Psoas muscle (tissue), 8 donors: ENCODE data around the gene CHRNB1. TPM values are rescaled to one million over a fixed set of nuclear protein-coding genes. Genes with fewer than 3 reads are reported as not detected.

ENCODE experiments used
- ATAC-seq, 4 donors: fragments of 200-7000 bp; cut with Tn5 transposase; one replicate each; pipeline ENCODE4 v1.9.1; 2020; ENCODE audit warnings: moderate library complexity in 3 of 4, mild to moderate bottlenecking in 2 of 4
- DNase-seq, 2 donors: peaks; one replicate each; pipeline ENCODE4 v3.0.0-alpha.2; 2020
- H3K27ac ChIP-seq: fragments of 200-600 bp; one replicate; pipeline ENCODE4 v1.8.0; 2022
- H3K27me3 ChIP-seq, 3 donors: fragments of 200-600 bp in 1 of 3; one replicate each; pipeline versions ENCODE4 v1.6.1 to v1.8.0; 2013 to 2022; ENCODE audit warnings: low read length in 2 of 3, mild to moderate bottlenecking in 2 of 3, moderate library complexity in 1 of 3; ENCODE audit not compliant: insufficient read depth in 3 of 3
- H3K36me3 ChIP-seq, 2 donors: fragments of 200-600 bp in 1 of 2; one replicate each; pipeline versions ENCODE4 v1.6.1 to v1.8.0; 2013 to 2022; ENCODE audit warnings: low read depth in 1 of 2, mild to moderate bottlenecking in 1 of 2, moderate library complexity in 1 of 2; ENCODE audit not compliant: insufficient read depth in 1 of 2
- H3K4me1 ChIP-seq: fragments of 200-600 bp; one replicate; pipeline ENCODE4 v1.8.0; 2022
- H3K4me3 ChIP-seq: fragments of 200-600 bp; one replicate; pipeline ENCODE4 v1.8.0; 2022; ENCODE audit warnings: mild to moderate bottlenecking
- H3K9me3 ChIP-seq: fragments of 200-600 bp; one replicate; pipeline ENCODE4 v1.8.0; 2022
- WGBS, 3 donors: extraction: QIAGEN DNeasy Blood & Tissue Kit; methylation state at CpG; one replicate each; pipeline versions ENCODE4 v1.1.6 to v1.1.7; 2013; 5-methylcytosine and 5-hydroxymethylcytosine counted together
- intact Hi-C, 2 donors: fragments of 100-400 bp; cut with DNase I; formaldehyde crosslinking; loops; one replicate each; pipeline versions ENCODE4 v1.11.0 to v1.14.2; 2022
- polyA plus RNA-seq, 3 donors: library from polyadenylated mRNA; stranded (reverse); fragments of 200-250 nt; gene quantifications; one replicate each; pipeline ENCODE4 v1.2.3, GENCODE V29; 2013
- total RNA-seq, 4 donors: library from RNA; stranded (reverse); fragmentation: NEBNext Ultra II Directional in 2 of 4; extraction: Animal tissue kit (Norgen Biotek cat#: 25700) in 2 of 4; gene quantifications; one replicate each; pipeline versions ENCODE4 v1.2.1 to v1.2.4, GENCODE V29; 2021 to 2023
- TF ChIP-seq, protein P1 (sequence below): fragments of 200-600 bp; IDR thresholded peaks from one replicate; pipeline ENCODE4 v1.8.0; 2022; ENCODE audit warnings: antibody characterized with exemption
- donor health status: healthy with polysubstance abuse.
- donor health status: DM: no; HTN: no; CAD: no; lungs with moderate emphysema.
- donor health status: Bipolar disorder and iron deficiency.
- donor health status: healthy.
- donor health status: DM: yes; HTN: yes; CAD: no.
- donor health status: DM: no; HTN: no; CAD: no.
- donor health status: DM: no; HTN: no; CAD: no.
- donor health status: DM: yes; HTN: yes; CAD: no.

The CHRNB1 gene
- total and polyA plus RNA-seq, 7 donors, result 73.0 to 190 (median 118) TPM

DNA sequence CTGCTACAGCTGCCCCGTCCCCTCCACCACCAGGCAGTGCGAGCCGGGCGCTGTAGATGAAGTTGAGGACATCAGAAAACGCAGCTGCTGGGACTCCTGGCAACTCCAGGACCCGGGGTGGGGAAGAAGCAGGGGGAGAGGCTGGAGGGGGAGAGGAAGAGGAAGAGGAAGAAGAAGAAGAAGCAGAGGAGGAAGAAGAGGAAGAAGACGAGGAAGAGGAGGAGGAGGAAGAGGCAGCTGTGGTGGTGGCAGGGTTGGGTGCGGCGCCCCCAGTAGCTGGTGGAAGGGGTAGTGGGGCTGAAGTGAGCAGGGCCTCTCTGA lies 21.4 kb downstream of the CHRNB1 start:
- DNase-seq, result no peak
- H3K27ac ChIP-seq, result peak overlapping the region; percentile 66
- H3K36me3 ChIP-seq, result peaks cover 0 to 47% of the 10 kb centered on the region in 2 donors
- H3K9me3 ChIP-seq, result no peaks in the 10 kb centered on the region
- H3K4me1 ChIP-seq, result peaks cover 27% of the 10 kb centered on the region
- no peak overlapping the region for H3K4me3 ChIP-seq
- H3K27me3 ChIP-seq, result no peaks in the 10 kb centered on the region
- intact Hi-C loops, result no loop called here
- 59 to 65% (median 62%) methylated on average over 9 of the region's 9 CpGs for WGBS, 3 donors
- no peak for ATAC-seq
- TF ChIP-seq, protein P1, sequence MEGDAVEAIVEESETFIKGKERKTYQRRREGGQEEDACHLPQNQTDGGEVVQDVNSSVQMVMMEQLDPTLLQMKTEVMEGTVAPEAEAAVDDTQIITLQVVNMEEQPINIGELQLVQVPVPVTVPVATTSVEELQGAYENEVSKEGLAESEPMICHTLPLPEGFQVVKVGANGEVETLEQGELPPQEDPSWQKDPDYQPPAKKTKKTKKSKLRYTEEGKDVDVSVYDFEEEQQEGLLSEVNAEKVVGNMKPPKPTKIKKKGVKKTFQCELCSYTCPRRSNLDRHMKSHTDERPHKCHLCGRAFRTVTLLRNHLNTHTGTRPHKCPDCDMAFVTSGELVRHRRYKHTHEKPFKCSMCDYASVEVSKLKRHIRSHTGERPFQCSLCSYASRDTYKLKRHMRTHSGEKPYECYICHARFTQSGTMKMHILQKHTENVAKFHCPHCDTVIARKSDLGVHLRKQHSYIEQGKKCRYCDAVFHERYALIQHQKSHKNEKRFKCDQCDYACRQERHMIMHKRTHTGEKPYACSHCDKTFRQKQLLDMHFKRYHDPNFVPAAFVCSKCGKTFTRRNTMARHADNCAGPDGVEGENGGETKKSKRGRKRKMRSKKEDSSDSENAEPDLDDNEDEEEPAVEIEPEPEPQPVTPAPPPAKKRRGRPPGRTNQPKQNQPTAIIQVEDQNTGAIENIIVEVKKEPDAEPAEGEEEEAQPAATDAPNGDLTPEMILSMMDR, result no peak

DNA sequence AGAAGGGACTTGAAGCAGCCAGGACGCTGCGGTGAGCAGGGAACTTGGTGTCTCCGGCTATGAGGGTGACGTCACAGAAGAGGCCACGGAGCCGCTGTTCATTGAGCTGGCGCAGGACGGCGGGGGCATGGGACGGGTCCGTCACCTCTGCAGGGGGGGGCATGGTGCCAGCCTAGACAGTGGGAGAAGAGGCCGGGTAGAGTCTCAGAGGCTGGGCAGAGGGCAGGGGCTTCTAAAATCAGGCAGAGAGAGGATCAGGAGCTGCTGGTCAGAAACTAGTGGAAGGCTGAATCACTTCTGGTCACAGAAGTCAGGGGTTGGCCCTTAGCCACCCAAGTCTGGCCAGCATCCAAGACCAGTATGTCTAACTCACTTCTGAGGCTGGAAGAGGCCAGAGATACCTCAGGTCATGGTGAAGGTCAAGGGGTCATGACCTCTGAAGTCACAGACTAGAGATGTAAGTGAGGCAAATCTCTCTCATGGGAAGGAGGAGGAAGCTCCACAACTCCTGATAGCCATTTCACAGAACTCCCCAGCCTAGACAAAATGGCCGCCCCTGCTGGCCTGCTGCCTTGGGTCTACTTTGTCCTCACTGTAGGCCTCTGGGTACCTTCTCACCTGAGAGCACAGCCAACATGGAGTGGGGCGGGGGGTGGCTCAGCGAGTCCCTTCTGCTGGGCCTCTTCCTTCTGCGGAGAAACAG lies 21.9 kb downstream of the CHRNB1 start:
- Histone ChIP-seq H3K27me3 (no peaks in the 10 kb centered on the region), H3K36me3 (peaks cover 0 to 44% of the 10 kb centered on the region in 2 donors), H3K9me3 (no peaks in the 10 kb centered on the region), H3K27ac (peak overlapping the region; percentile 66), H3K4me1 (peaks cover 31% of the 10 kb centered on the region), H3K4me3 (no peak overlapping the region)
- intact Hi-C loops, result no loop called here
- ATAC-seq, result peak; percentile 62 to 73 (median 66)
- WGBS, 3 donors, result 40 to 68% (median 48%) methylated on average over 15 to 16 of the region's 16 CpGs
- peak; percentile 83 to 90 for DNase-seq
- TF ChIP-seq, protein P1, result no peak

DNA sequence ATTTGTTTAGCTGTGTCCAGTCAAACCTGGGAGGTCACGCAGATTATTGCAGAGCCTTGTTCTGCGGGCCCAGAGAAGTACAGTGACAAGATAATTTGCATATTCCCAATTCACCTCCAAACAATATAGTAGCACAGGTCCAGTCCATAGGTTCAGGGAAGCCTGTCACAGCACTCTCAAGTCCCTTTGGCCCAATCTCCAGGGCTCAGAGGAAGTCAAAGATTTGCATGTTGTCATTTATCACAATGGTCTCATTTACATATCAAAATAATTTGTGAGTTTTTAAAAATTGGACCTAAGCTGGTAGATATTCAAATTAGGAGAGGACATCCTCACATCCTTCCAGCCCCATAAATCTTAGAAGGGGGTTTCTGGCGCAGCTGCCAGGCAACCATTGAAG lies 22.6 kb downstream of the CHRNB1 start:
- no peaks in the 10 kb centered on the region for H3K9me3 ChIP-seq
- H3K4me3 ChIP-seq, result no peak overlapping the region
- H3K4me1 ChIP-seq, result peaks cover 31% of the 10 kb centered on the region
- intact Hi-C loops, result no loop called here
- H3K36me3 ChIP-seq, result peaks cover 0 to 37% of the 10 kb centered on the region in 2 donors
- no peaks in the 10 kb centered on the region for H3K27me3 ChIP-seq
- TF ChIP-seq, protein P1, result no peak
- 90 to 96% (median 90%) methylated on average over 3 of the region's 3 CpGs for WGBS, 3 donors
- peak overlapping the region; percentile 66 for H3K27ac ChIP-seq
- ATAC-seq (no peak), DNase-seq (no peak)

DNA sequence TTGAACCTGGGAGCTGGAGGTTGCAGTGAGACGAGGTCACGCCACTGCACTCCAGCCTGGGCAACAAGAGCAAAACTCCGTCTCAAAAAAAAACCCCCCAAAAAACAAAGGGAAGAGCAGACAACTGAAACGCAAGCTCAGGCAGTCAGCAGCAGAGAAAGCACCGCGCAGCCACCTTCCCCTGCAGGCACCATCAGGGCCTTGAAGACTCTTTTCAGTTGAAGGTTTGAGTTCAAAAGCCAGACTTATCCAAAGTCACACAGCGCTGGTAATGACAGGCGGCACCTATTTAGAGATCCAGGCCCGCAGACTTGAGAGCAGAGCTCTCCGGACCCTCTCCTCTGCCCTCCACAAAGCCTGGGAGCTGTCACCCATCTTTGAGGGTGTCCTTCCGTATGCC lies 23.4 kb downstream of the CHRNB1 start:
- Histone ChIP-seq H3K27me3 (no peaks in the 10 kb centered on the region), H3K4me3 (no peak overlapping the region), H3K27ac (peak overlapping the region; percentile 23), H3K4me1 (peaks cover 32% of the 10 kb centered on the region), H3K36me3 (peaks cover 0 to 31% of the 10 kb centered on the region in 2 donors), H3K9me3 (no peaks in the 10 kb centered on the region)
- 90 to 95% (median 94%) methylated on average over 11 of the region's 11 CpGs for WGBS, 3 donors
- DNase-seq (no peak), ATAC-seq (no peak)
- TF ChIP-seq, protein P1, result no peak
- intact Hi-C loops, result no loop called here
